ENCODE results near the gene REEP6. TPM values are rescaled to one million over a fixed set of nuclear protein-coding genes. Genes with fewer than 3 reads are reported as not detected.

Gene REEP6
- total and polyA plus RNA-seq, 2 of the 4 experiments (the other 2 are of a cell fraction), result 1.3 to 2.2 TPM

- POLR2A ChIA-PET (ENCODE audit: unreplicated experiment), result no interaction called here
- H4K5ac ChIP-seq (ENCODE audit: low read depth, low read length), result peak within 1 kb of the TSS; percentile 81
- H3K9me1 ChIP-seq (ENCODE audit: insufficient read depth, low read length), result 0 out of 2 replicates have a peak, but pooled peaks cover 3% of the 10 kb centered on the region
These were observed 11.9 kb upstream of the REEP6 start, which contains the start of gene C19orf25 for GRCh38 chr19:1478934-1479707. Gene C19orf25, minus strand, starts transcription at chr19:1479215. Its CDS starts 312 bp downstream, at chr19:1478903.

More at GRCh38 chr19:1478934-1479707, 11.9 kb upstream of the REEP6 start, which contains the start of gene C19orf25:
- peak; percentile 100 for TF ChIP-seq RCOR1 (IDR thresholded peaks at IDR 0.05; ENCODE audit: insufficient replicate concordance, low read length)
- TF ChIP-seq USF2 (IDR thresholded peaks at IDR 0.05; ENCODE audit: low read depth, low read length), result peak; percentile 96
- peak; percentile 38; the same call in 1 of the 2 replicates for TF ChIP-seq MAZ (IDR thresholded peaks at IDR 0.05; ENCODE audit: borderline replicate concordance, low read depth, low read length)
- no peak for TF ChIP-seq BHLHE40 (IDR thresholded peaks at IDR 0.05; ENCODE audit: low read depth, low read length)
- TF ChIP-seq POLR2A (IDR thresholded peaks at IDR 0.05; ENCODE audit: low read depth, low read length), result peak; percentile 79
- H3K36me3 ChIP-seq (ENCODE audit: control insufficient read depth, insufficient read depth, low read length), result peaks cover 9% of the 10 kb centered on the region
- H2BK15ac ChIP-seq (ENCODE audit: low read depth, low read length), result peak within 1 kb of the TSS; percentile 85; the same call in 1 of the 3 replicates
- peak within 1 kb of the TSS; percentile 54 for H3K4me3 ChIP-seq (ENCODE audit: insufficient read depth, low read depth, low read length)
- peak within 1 kb of the TSS; percentile 77 for H3K9ac ChIP-seq (ENCODE audit: low read depth, low read length)
- no TSS peak for BruUV-seq (replicated peaks)
- H2BK5ac ChIP-seq (ENCODE audit: low read depth, low read length, poor library complexity, severe bottlenecking), result peak within 1 kb of the TSS; percentile 77
- H4K20me1 ChIP-seq (ENCODE audit: insufficient read depth, low read length), result peaks cover 25% of the 10 kb centered on the region
- peak within 1 kb of the TSS; percentile 83 for H3K27ac ChIP-seq (ENCODE audit: insufficient read depth, low read length)
- ATAC-seq (ENCODE audit: low read depth), result peak; percentile 95
- H2BK120ac ChIP-seq (ENCODE audit: low read depth, low read length), result peak within 1 kb of the TSS; percentile 85
- H3K18ac ChIP-seq (ENCODE audit: low read depth, low read length), result peak within 1 kb of the TSS; percentile 53; the same call in 1 of the 2 replicates
- H2AFZ ChIP-seq (replicated peaks; ENCODE audit: low read length, poor library complexity), result peak within 1 kb of the TSS; percentile 99
- H3K23ac ChIP-seq (ENCODE audit: low read depth, low read length), result peak within 1 kb of the TSS; percentile 78
- no peaks in the 10 kb centered on the region for H3K9me3 ChIP-seq (ENCODE audit: control insufficient read depth, insufficient read depth, low read length)
- DNase-seq, result peak; percentile 89
- H4K91ac ChIP-seq (ENCODE audit: insufficient read depth, low read depth, low read length), result peak within 1 kb of the TSS; percentile 92
- intact Hi-C loops (cut with micrococcal nuclease) (no loop called here), in situ Hi-C loops (cut with MboI; ENCODE audit: low sequenced_read_pairs) (no loop called here), dilution Hi-C loops (cut with HindIII; ENCODE audit: low sequenced_read_pairs, unreplicated experiment) (no loop called here)
- peak within 1 kb of the TSS; percentile 97 for H3K14ac ChIP-seq (replicated peaks; ENCODE audit: low read depth, low read length)
- no peaks in the 10 kb centered on the region for H3K27me3 ChIP-seq (ENCODE audit: control insufficient read depth, insufficient read depth, low read length)
- H2AK5ac ChIP-seq (ENCODE audit: low read depth, low read length), result peak within 1 kb of the TSS; percentile 47
- H3K4me1 ChIP-seq (ENCODE audit: control insufficient read depth, insufficient read depth, low read length), result no peaks in the 10 kb centered on the region
- CTCF ChIA-PET, result no interaction called here
- 0% methylated on average over 49 of the region's 71 CpGs; no CpG with 5 or more reads in 1 of the 2 experiments for WGBS, 2 experiments (ENCODE audit: extremely low coverage in 2 of 2, insufficient read length in 1 of 2)
- peaks cover 10 to 42% of the 10 kb centered on the region in 2 experiments for H3K79me1 ChIP-seq (ENCODE audit: low read depth in 1 of 2, low read length in 2 of 2)
- peak within 1 kb of the TSS; percentile 74 for H3K4me2 ChIP-seq (ENCODE audit: low read depth, low read length)
- no peak within 1 kb of the TSS for H3K56ac ChIP-seq (ENCODE audit: extremely low read depth, insufficient read depth, low read length)
- H2BK20ac ChIP-seq (ENCODE audit: low read depth, low read length), result peak within 1 kb of the TSS; percentile 40; the same call in 1 of the 2 replicates
- H2AK9ac ChIP-seq (replicated peaks; ENCODE audit: low read depth, low read length, poor library complexity), result peak within 1 kb of the TSS; percentile 92
- H4K8ac ChIP-seq (ENCODE audit: low read depth in 2 of 2, low read length in 2 of 2), result peak within 1 kb of the TSS; percentile 80 to 98
- H3K4ac ChIP-seq (ENCODE audit: low read depth, low read length), result peak within 1 kb of the TSS; percentile 97
